ENCODE results near the gene VPS52.

DNA sequence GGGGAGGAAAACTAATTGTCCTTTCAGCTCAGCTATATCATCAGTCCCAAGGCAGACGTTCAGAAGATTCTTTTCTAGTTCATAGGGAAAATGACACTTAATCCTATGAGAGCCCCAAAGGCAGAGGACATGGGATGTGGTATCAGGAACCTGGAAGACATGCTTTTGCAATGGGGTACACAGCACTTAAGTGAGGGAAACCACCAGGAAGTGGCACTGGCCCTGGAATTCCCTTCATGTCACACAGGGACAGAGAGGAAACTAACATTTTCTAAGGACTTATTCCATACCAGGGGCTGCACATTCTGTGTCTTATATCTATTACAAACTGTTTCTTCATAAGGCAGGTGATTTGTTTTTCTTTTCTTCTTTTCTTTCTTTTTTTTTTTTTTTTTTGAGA is 28.2 kb downstream of the VPS52 start:
- TF ChIP-seq ZNF114 (tag by site-specific recombination; IDR thresholded peaks at IDR 0.05) (no peak), ELK4 (IDR thresholded peaks at IDR 0.05; ENCODE audit: borderline replicate concordance, low read depth, low read length) (no peak), ZNF768 (tag by site-specific recombination; IDR thresholded peaks at IDR 0.05) (no peak), ZNF2 (tag by site-specific recombination; IDR thresholded peaks at IDR 0.05) (no peak), ZNF211 (tag by site-specific recombination; IDR thresholded peaks at IDR 0.05; ENCODE audit: low read depth) (no peak), ZSCAN16 (tag by site-specific recombination; IDR thresholded peaks at IDR 0.05) (no peak), ZNF155 (tag by site-specific recombination; IDR thresholded peaks at IDR 0.05) (no peak), ZNF670 (tag by site-specific recombination; IDR thresholded peaks at IDR 0.05; ENCODE audit: low read depth) (no peak), KLF16 (tag by site-specific recombination; IDR thresholded peaks at IDR 0.05) (no peak), GLI4 (tag by site-specific recombination; IDR thresholded peaks at IDR 0.05) (no peak), ZNF140 (tag by site-specific recombination; IDR thresholded peaks at IDR 0.05) (no peak)
- TF ChIP-seq, protein P1, sequence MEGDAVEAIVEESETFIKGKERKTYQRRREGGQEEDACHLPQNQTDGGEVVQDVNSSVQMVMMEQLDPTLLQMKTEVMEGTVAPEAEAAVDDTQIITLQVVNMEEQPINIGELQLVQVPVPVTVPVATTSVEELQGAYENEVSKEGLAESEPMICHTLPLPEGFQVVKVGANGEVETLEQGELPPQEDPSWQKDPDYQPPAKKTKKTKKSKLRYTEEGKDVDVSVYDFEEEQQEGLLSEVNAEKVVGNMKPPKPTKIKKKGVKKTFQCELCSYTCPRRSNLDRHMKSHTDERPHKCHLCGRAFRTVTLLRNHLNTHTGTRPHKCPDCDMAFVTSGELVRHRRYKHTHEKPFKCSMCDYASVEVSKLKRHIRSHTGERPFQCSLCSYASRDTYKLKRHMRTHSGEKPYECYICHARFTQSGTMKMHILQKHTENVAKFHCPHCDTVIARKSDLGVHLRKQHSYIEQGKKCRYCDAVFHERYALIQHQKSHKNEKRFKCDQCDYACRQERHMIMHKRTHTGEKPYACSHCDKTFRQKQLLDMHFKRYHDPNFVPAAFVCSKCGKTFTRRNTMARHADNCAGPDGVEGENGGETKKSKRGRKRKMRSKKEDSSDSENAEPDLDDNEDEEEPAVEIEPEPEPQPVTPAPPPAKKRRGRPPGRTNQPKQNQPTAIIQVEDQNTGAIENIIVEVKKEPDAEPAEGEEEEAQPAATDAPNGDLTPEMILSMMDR (tag by site-specific recombination; IDR thresholded peaks at IDR 0.05), result no peak
- TF ChIP-seq, protein P2, sequence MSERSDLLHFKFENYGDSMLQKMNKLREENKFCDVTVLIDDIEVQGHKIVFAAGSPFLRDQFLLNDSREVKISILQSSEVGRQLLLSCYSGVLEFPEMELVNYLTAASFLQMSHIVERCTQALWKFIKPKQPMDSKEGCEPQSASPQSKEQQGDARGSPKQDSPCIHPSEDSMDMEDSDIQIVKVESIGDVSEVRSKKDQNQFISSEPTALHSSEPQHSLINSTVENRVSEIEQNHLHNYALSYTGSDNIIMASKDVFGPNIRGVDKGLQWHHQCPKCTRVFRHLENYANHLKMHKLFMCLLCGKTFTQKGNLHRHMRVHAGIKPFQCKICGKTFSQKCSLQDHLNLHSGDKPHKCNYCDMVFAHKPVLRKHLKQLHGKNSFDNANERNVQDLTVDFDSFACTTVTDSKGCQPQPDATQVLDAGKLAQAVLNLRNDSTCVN (tag by site-specific recombination; optimal IDR thresholded peaks at IDR 0.05), result no peak
- TF ChIP-seq, protein P3, sequence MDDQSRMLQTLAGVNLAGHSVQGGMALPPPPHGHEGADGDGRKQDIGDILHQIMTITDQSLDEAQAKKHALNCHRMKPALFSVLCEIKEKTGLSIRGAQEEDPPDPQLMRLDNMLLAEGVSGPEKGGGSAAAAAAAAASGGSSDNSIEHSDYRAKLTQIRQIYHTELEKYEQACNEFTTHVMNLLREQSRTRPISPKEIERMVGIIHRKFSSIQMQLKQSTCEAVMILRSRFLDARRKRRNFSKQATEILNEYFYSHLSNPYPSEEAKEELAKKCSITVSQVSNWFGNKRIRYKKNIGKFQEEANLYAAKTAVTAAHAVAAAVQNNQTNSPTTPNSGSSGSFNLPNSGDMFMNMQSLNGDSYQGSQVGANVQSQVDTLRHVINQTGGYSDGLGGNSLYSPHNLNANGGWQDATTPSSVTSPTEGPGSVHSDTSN (CRISPR knock-in tag; IDR thresholded peaks at IDR 0.05), result no peak
